K562 (cell line): ENCODE data around the gene ZNRF2. TPM values are rescaled to one million over a fixed set of nuclear protein-coding genes. Genes with fewer than 3 reads are reported as not detected.
"Not testable (repeated sequence)": the region's sequence is repeated elsewhere in the genome, so short reads cannot be mapped to it uniquely, and the experiment has no call there.

Experiments
- ATAC-seq: fragments of 200-7000 bp; cut with Tn5 transposase; 3 replicates; pipeline ENCODE4 v1.9.1; 2020; ENCODE audit warnings: moderate library complexity
- BruUV-seq: library from RNA; stranded (reverse); fragments of 400-500 nt; replicated peaks from 2 replicates; lab custom pipeline; 2021; lab: Mats Ljungman, UMichigan
- CTCF ChIA-PET: fragments of 300-600 bp; formaldehyde crosslinking; extraction: SDS; loops from one replicate; lab custom pipeline; 2021; ENCODE audit warnings: low intra/inter-chr PET ratio; lab: Yijun Ruan, JAX
- POLR2A ChIA-PET: fragments of 300-600, 350-650 bp; sonication (Branson Sonifier 250); formaldehyde crosslinking; extraction: SDS; loops from one replicate; lab custom pipeline; 2021; ENCODE audit warnings: antibody characterized with exemption, inconsistent platforms; lab: Yijun Ruan, JAX
- DNase-seq, 4 experiments: peaks; one replicate each; pipeline versions ENCODE4 v3.0.0 to v3.0.0-alpha.2; 2011 to 2018; ENCODE audit warnings: low spot score in 3 of 4, mixed read lengths in 3 of 4; ENCODE audit errors: extremely low read depth in 1 of 4
- FAIRE-seq: peaks from 2 replicates; lab custom pipeline; 2011; peaks lifted over from hg19 to GRCh38; lab: Jason Lieb, UNC
- H2AFZ ChIP-seq: 2 replicates; pipeline ENCODE4 v1.6.0; 2011; ENCODE audit warnings: low read depth, low read length, control low read depth, inconsistent platforms
- H3K27ac ChIP-seq: fragments of 200-600 bp; 3 replicates; pipeline ENCODE4 v1.8.0; 2011; ENCODE audit warnings: low read depth, mild to moderate bottlenecking, control low read depth, inconsistent platforms, low read length, moderate library complexity, mixed read lengths; ENCODE audit errors: extremely low read depth
- H3K27me3 ChIP-seq, 2 experiments: fragments of 300-600 bp in 1 of 2; 2 replicates in 1 of 2; 3 replicates in 1 of 2; pipeline versions ENCODE4 v1.6.0 to v1.8.0; 2011; ENCODE audit warnings: inconsistent platforms in 2 of 2, low read length in 2 of 2, mild to moderate bottlenecking in 1 of 2, mixed read lengths in 1 of 2, moderate library complexity in 1 of 2; ENCODE audit not compliant: control insufficient read depth in 2 of 2, insufficient read depth in 2 of 2
- H3K36me3 ChIP-seq: fragments of 300-600 bp; 3 replicates; pipeline ENCODE4 v1.8.0; 2011; ENCODE audit warnings: mild to moderate bottlenecking, low read length, inconsistent platforms; ENCODE audit not compliant: control insufficient read depth, insufficient read depth
- H3K4me1 ChIP-seq, 2 experiments: fragments of 200-600 bp in 1 of 2; replicated peaks in 1 of 2; 2 replicates in 1 of 2; 3 replicates in 1 of 2; pipeline versions ENCODE4 v1.5.1 to v1.8.0; 2011; ENCODE audit warnings: inconsistent platforms in 2 of 2, low read length in 2 of 2, mild to moderate bottlenecking in 1 of 2, mixed read lengths in 1 of 2, moderate library complexity in 1 of 2; ENCODE audit not compliant: control insufficient read depth in 2 of 2, insufficient read depth in 2 of 2
- H3K4me2 ChIP-seq: 2 replicates; pipeline ENCODE4 v1.6.1; 2011; ENCODE audit warnings: low read length, control low read depth, inconsistent platforms, mixed read lengths; ENCODE audit not compliant: insufficient read depth
- H3K4me3 ChIP-seq: fragments of 200-600 bp; sonication (generic), shearing (Covaris generic); 2 replicates; pipeline ENCODE4 v1.5.1; 2016; ENCODE audit warnings: control low read depth, inconsistent platforms
- H3K79me2 ChIP-seq: fragments of 200-600 bp; 3 replicates; pipeline ENCODE4 v1.8.0; 2011; ENCODE audit warnings: low read length, inconsistent platforms; ENCODE audit not compliant: control insufficient read depth, insufficient read depth
- H3K9ac ChIP-seq, 2 experiments: 2 replicates each; pipeline versions ENCODE4 v1.6.0 to v1.6.1; 2011; ENCODE audit warnings: low read depth in 2 of 2, low read length in 2 of 2, control low read depth in 1 of 2, inconsistent platforms in 1 of 2, mild to moderate bottlenecking in 1 of 2, mixed read lengths in 1 of 2; ENCODE audit not compliant: insufficient read depth in 1 of 2
- H3K9me1 ChIP-seq: one replicate; pipeline ENCODE4 v1.6.0; 2011; ENCODE audit warnings: inconsistent platforms, mild to moderate bottlenecking, low read length, moderate library complexity; ENCODE audit not compliant: control insufficient read depth, insufficient read depth
- H3K9me3 ChIP-seq: replicated peaks from 2 replicates; pipeline ENCODE4 v1.5.1; 2011; ENCODE audit warnings: low read depth, low read length, inconsistent platforms; ENCODE audit not compliant: control insufficient read depth, insufficient read depth
- H4K20me1 ChIP-seq: replicated peaks from 2 replicates; pipeline ENCODE4 v1.6.1; 2011; ENCODE audit warnings: low read length, inconsistent platforms, mixed read lengths; ENCODE audit not compliant: control insufficient read depth, insufficient read depth
- VEZF1 ChIP-seq: fragments of 200-800 bp; sonication (Bioruptor generic); IDR thresholded peaks from 2 replicates; pipeline ENCODE4 v1.6.1; 2017; ENCODE audit warnings: missing genetic modification characterization, missing compliant biosample characterization
- WGBS: fragments of 100-300 bp; shearing (Covaris generic); methylation state at CpG from one replicate; pipeline ENCODE4 v1.1.6; 2016; ENCODE audit warnings: low coverage, mixed read lengths; ENCODE audit not compliant: insufficient coverage; ENCODE audit errors: missing lambda C conversion rate; 5-methylcytosine and 5-hydroxymethylcytosine counted together
- in situ Hi-C: fragments of 300-500 bp; cut with MboI; formaldehyde crosslinking; loops from 4 replicates; pipeline ENCODE4 v1.15.0; 2018; ENCODE audit warnings: inconsistent platforms, mixed read lengths
- intact Hi-C: fragments of 100-400 bp; cut with micrococcal nuclease; formaldehyde crosslinking; loops from 2 replicates; pipeline ENCODE4 v1.14.2; 2022
- polyA plus RNA-seq, 8 experiments: library from polyadenylated mRNA; depleted of rRNA in 4 of 8; stranded (reverse) in 5 of 8; unstranded in 3 of 8; fragments of >200 nt; fragmentation: Nextera tagmentation in 2 of 8; fragmentation: Illumina TruSeq in 1 of 8; extraction: Ambion mirVana in 2 of 8; extraction: Trizol in 1 of 8; gene quantifications; 2 replicates each; pipeline versions ENCODE4 v1.2.1 to v1.2.3, GENCODE V29; 2011 to 2014; ENCODE audit warnings: inconsistent platforms in 1 of 8, missing spikeins in 1 of 8
- total RNA-seq, 7 experiments: library from RNA; depleted of rRNA in 6 of 7; stranded (reverse); fragments of >200 nt in 6 of 7; fragmentation: Illumina TruSeq in 2 of 7; extraction: Trizol in 2 of 7; gene quantifications; 2 replicates each; pipeline versions ENCODE4 v1.2.1 to v1.2.3, GENCODE V29; 2011 to 2021; ENCODE audit warnings: low replicate concordance in 1 of 7

Gene ZNRF2
- total and polyA plus RNA-seq, 9 of the 15 experiments (the other 6 are each of a cell fraction or from before 2014, with no cell fraction given) = 1.1 to 13.9 (median 5.5) TPM

GRCh38 chr7:30296304-30296703 lies 11.9 kb downstream of the ZNRF2 start (continued):
- TF ChIP-seq VEZF1 = peak; percentile 25; the same call in 1 of the 2 replicates

DNA sequence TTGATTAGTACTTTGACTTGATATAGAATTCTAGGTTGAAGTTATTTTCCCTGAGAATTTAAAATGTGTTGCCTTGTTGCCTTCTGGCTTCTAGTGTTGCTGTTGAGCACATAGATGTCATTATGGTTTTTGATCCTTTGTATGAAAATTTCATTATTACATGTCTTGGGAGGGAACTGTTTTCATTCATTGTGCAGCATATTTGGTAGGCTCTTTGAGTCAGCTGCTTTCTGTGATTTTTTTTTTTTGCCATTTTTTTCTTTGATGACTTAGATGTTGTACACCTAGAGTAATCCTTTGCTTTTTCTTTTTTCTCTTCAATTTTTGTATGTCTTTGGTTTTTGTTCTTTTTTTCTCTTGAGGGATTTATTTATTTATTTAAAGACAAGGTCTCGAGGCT lies 13.1 kb downstream of the ZNRF2 start:
- POLR2A ChIA-PET, H3K9me1 ChIP-seq, H3K9me3 ChIP-seq, in situ Hi-C loops, H2AFZ ChIP-seq, CTCF ChIA-PET, H3K27me3 ChIP-seq, H3K9ac ChIP-seq, H4K20me1 ChIP-seq, H3K36me3 ChIP-seq, intact Hi-C loops, DNase-seq, BruUV-seq, H3K27ac ChIP-seq, H3K4me2 ChIP-seq, H3K4me3 ChIP-seq, ATAC-seq, FAIRE-seq: not testable (repeated sequence)
- Histone ChIP-seq H3K79me2 (peaks cover 54% of the 10 kb centered on the region), H3K4me1 (peaks cover 7 to 11% of the 10 kb centered on the region in 2 experiments; a peak in 4 of 5 replicates)
- WGBS = no CpG with 5 or more reads among the region's 1 CpG

- H3K4me2 ChIP-seq, intact Hi-C loops, H3K27me3 ChIP-seq, H3K9ac ChIP-seq, DNase-seq, in situ Hi-C loops, H3K4me3 ChIP-seq, H4K20me1 ChIP-seq, POLR2A ChIA-PET, H3K9me3 ChIP-seq, H3K4me1 ChIP-seq, FAIRE-seq, H2AFZ ChIP-seq, CTCF ChIA-PET, H3K27ac ChIP-seq, ATAC-seq, H3K9me1 ChIP-seq, H3K36me3 ChIP-seq, BruUV-seq: not testable (repeated sequence)
- peaks cover 49% of the 10 kb centered on the region for H3K79me2 ChIP-seq
- WGBS = 89% methylated on average over 2 of the region's 3 CpGs
Measured at GRCh38 chr7:30298409-30298808, 14.0 kb downstream of the ZNRF2 start.
